ENCODE measurements around the gene PSME1. TPM values are rescaled to one million over a fixed set of nuclear protein-coding genes. Genes with fewer than 3 reads are reported as not detected.
A peak's percentile ranks its signal among the peaks of the same experiment; 100 is the strongest.

PSME1 gene
- total and polyA plus RNA-seq, 11 donors: 87.3 to 331 (median 113) TPM

- H3K27ac ChIP-seq: no peak overlapping the region
- ATAC-seq (no peak), DNase-seq (no peak)
- peaks cover 0 to 85% (median 75%) of the 10 kb centered on the region in 9 donors for H3K36me3 ChIP-seq
- no peaks in the 10 kb centered on the region for H3K27me3 ChIP-seq
- intact Hi-C loops (cut with DNase I): no loop called here
- H3K4me3 ChIP-seq: no peak overlapping the region
- H3K9me3 ChIP-seq: no peaks in the 10 kb centered on the region
- TF ChIP-seq POLR2A (IDR thresholded peaks at IDR 0.05): no peak
- TF ChIP-seq CTCF (IDR thresholded peaks at IDR 0.05): no peak
- 92 to 95% (median 94%) methylated on average over 8 of the region's 8 CpGs for WGBS, 4 donors
- H3K4me1 ChIP-seq: peaks cover 0 to 13% (median 6%) of the 10 kb centered on the region in 12 donors
These were observed 14.8 kb upstream of the PSME1 start for GRCh38 chr14:24121210-24121609.

GRCh38 chr14:24122416-24122815 is 13.6 kb upstream of the PSME1 start:
- ATAC-seq: no peak
- peaks cover 0 to 76% (median 69%) of the 10 kb centered on the region in 9 donors for H3K36me3 ChIP-seq
- H3K9me3 ChIP-seq: no peaks in the 10 kb centered on the region
- intact Hi-C loops (cut with DNase I): no loop called here
- 92 to 98% (median 95%) methylated on average over 4 of the region's 4 CpGs for WGBS, 4 donors
- H3K4me1 ChIP-seq: peaks cover 0 to 2% (median 0%) of the 10 kb centered on the region in 12 donors
- H3K4me3 ChIP-seq: no peak overlapping the region
- DNase-seq: no peak
- TF ChIP-seq CTCF (IDR thresholded peaks at IDR 0.05) (no peak), POLR2A (IDR thresholded peaks at IDR 0.05) (no peak)
- H3K27me3 ChIP-seq: no peaks in the 10 kb centered on the region
- no peak overlapping the region for H3K27ac ChIP-seq

- 68 to 89% (median 78%) methylated on average over 4 to 8 of the region's 8 CpGs for WGBS, 4 donors
- ATAC-seq: peak in 2 of 4 donors; percentile 15 to 20
- H3K27me3 ChIP-seq: no peaks in the 10 kb centered on the region
- no peak for DNase-seq
- H3K4me3 ChIP-seq: no peak overlapping the region
- H3K4me1 ChIP-seq: no peaks in the 10 kb centered on the region
- no peak overlapping the region for H3K27ac ChIP-seq
- H3K36me3 ChIP-seq: peaks cover 0 to 71% (median 64%) of the 10 kb centered on the region in 9 donors
- intact Hi-C loops (cut with DNase I): no loop called here
- no peaks in the 10 kb centered on the region for H3K9me3 ChIP-seq
- TF ChIP-seq CTCF (IDR thresholded peaks at IDR 0.05) (no peak), POLR2A (IDR thresholded peaks at IDR 0.05) (no peak)
These were observed 13.1 kb upstream of the PSME1 start for GRCh38 chr14:24122898-24123297.

GRCh38 chr14:24123424-24124417 is 12.3 kb upstream of the PSME1 start:
- ATAC-seq: peak in 2 of 4 donors; percentile 16 to 21
- Histone ChIP-seq H3K9me3 (no peaks in the 10 kb centered on the region), H3K27ac (no peak overlapping the region), H3K27me3 (no peaks in the 10 kb centered on the region), H3K36me3 (peaks cover 0 to 63% (median 56%) of the 10 kb centered on the region in 9 donors), H3K4me1 (no peaks in the 10 kb centered on the region), H3K4me3 (no peak overlapping the region)
- DNase-seq: no peak
- TF ChIP-seq POLR2A (IDR thresholded peaks at IDR 0.05) (no peak), CTCF (IDR thresholded peaks at IDR 0.05) (no peak)
- WGBS, 4 donors: 75 to 86% (median 83%) methylated on average over 9 of the region's 9 CpGs
- intact Hi-C loops (cut with DNase I): no loop called here
